ENCODE data around the gene CADPS2. TPM values are rescaled to one million over a fixed set of nuclear protein-coding genes. Genes with fewer than 3 reads are reported as not detected.
"Not testable (repeated sequence)": the region's sequence is repeated elsewhere in the genome, so short reads cannot be mapped to it uniquely, and the experiment has no call there.

The CADPS2 gene
- total RNA-seq, 1 experiment from 2014 or later: 16.4 TPM

GRCh38 chr7:122842971-122843370, 43.3 kb downstream of the CADPS2 start:
- no peak for TF ChIP-seq CTCF (IDR thresholded peaks at IDR 0.05; ENCODE audit: unreplicated experiment)
- CTCF ChIA-PET: no interaction called here
- BruUV-seq (replicated peaks): no TSS peak
- intact Hi-C loops (cut with micrococcal nuclease; ENCODE audit: unreplicated experiment): no loop called here
- H3K4me3 Mint-ChIP-seq (ENCODE audit: low read depth, unreplicated experiment): no peak overlapping the region
- no peak overlapping the region for H3K27ac Mint-ChIP-seq (ENCODE audit: unreplicated experiment)
- H3K4me1 Mint-ChIP-seq (ENCODE audit: low read depth, unreplicated experiment): no peaks in the 10 kb centered on the region
- no peaks in the 10 kb centered on the region for H3K27me3 Mint-ChIP-seq (ENCODE audit: unreplicated experiment)
- no peak for DNase-seq
- H3K36me3 Mint-ChIP-seq (ENCODE audit: insufficient read depth, unreplicated experiment): no peaks in the 10 kb centered on the region
- H3K9me3 Mint-ChIP-seq (ENCODE audit: low read depth, unreplicated experiment): no peaks in the 10 kb centered on the region

GRCh38 chr7:122836286-122836685, 50.0 kb downstream of the CADPS2 start:
- DNase-seq; BruUV-seq (replicated peaks); H3K27me3 Mint-ChIP-seq (ENCODE audit: unreplicated experiment); H3K27ac Mint-ChIP-seq (ENCODE audit: unreplicated experiment); H3K36me3 Mint-ChIP-seq (ENCODE audit: insufficient read depth, unreplicated experiment); intact Hi-C loops (cut with micrococcal nuclease; ENCODE audit: unreplicated experiment); CTCF ChIA-PET; H3K4me1 Mint-ChIP-seq (ENCODE audit: low read depth, unreplicated experiment); H3K9me3 Mint-ChIP-seq (ENCODE audit: low read depth, unreplicated experiment); H3K4me3 Mint-ChIP-seq (ENCODE audit: low read depth, unreplicated experiment): not testable (repeated sequence)

GRCh38 chr7:122834571-122834942, 51.7 kb downstream of the CADPS2 start:
- H3K27me3 Mint-ChIP-seq (ENCODE audit: unreplicated experiment); H3K27ac Mint-ChIP-seq (ENCODE audit: unreplicated experiment); BruUV-seq (replicated peaks); H3K36me3 Mint-ChIP-seq (ENCODE audit: insufficient read depth, unreplicated experiment); CTCF ChIA-PET; H3K9me3 Mint-ChIP-seq (ENCODE audit: low read depth, unreplicated experiment); intact Hi-C loops (cut with micrococcal nuclease; ENCODE audit: unreplicated experiment); H3K4me1 Mint-ChIP-seq (ENCODE audit: low read depth, unreplicated experiment): not testable (repeated sequence)
- H3K4me3 Mint-ChIP-seq (ENCODE audit: low read depth, unreplicated experiment): peak overlapping the region; percentile 75
- peak; percentile 32 for DNase-seq

- Mint-ChIP-seq H3K4me3 (ENCODE audit: low read depth, unreplicated experiment) (peak overlapping the region; percentile 75), H3K36me3 (ENCODE audit: insufficient read depth, unreplicated experiment) (no peaks in the 10 kb centered on the region), H3K27me3 (ENCODE audit: unreplicated experiment) (no peaks in the 10 kb centered on the region), H3K27ac (ENCODE audit: unreplicated experiment) (no peak overlapping the region), H3K4me1 (ENCODE audit: low read depth, unreplicated experiment) (peaks cover 6% of the 10 kb centered on the region), H3K9me3 (ENCODE audit: low read depth, unreplicated experiment) (peaks cover 8% of the 10 kb centered on the region)
- CTCF ChIA-PET: no interaction called here
- no peak for DNase-seq
- TF ChIP-seq CTCF (IDR thresholded peaks at IDR 0.05; ENCODE audit: unreplicated experiment): no peak
- intact Hi-C loops (cut with micrococcal nuclease; ENCODE audit: unreplicated experiment): no loop called here
- BruUV-seq (replicated peaks): no TSS peak
Observed at GRCh38 chr7:122833888-122834570, 52.2 kb downstream of the CADPS2 start.

- no peaks in the 10 kb centered on the region for H3K36me3 Mint-ChIP-seq (ENCODE audit: insufficient read depth, unreplicated experiment)
- intact Hi-C loops (cut with micrococcal nuclease; ENCODE audit: unreplicated experiment): no loop called here
- H3K4me3 Mint-ChIP-seq (ENCODE audit: low read depth, unreplicated experiment): no peak overlapping the region
- no TSS peak for BruUV-seq (replicated peaks)
- TF ChIP-seq CTCF (IDR thresholded peaks at IDR 0.05; ENCODE audit: unreplicated experiment): no peak
- no peak overlapping the region for H3K27ac Mint-ChIP-seq (ENCODE audit: unreplicated experiment)
- no peak for DNase-seq
- H3K9me3 Mint-ChIP-seq (ENCODE audit: low read depth, unreplicated experiment): peaks cover 4% of the 10 kb centered on the region
- H3K4me1 Mint-ChIP-seq (ENCODE audit: low read depth, unreplicated experiment): peaks cover 6% of the 10 kb centered on the region
- CTCF ChIA-PET: no interaction called here
- H3K27me3 Mint-ChIP-seq (ENCODE audit: unreplicated experiment): no peaks in the 10 kb centered on the region
Observed at GRCh38 chr7:122831436-122831835, 54.8 kb downstream of the CADPS2 start.

Data from Calu3 (cell line).